ENCODE data around the gene ALK. TPM values are rescaled to one million over a fixed set of nuclear protein-coding genes. Genes with fewer than 3 reads are reported as not detected.

ALK gene
- polyA plus RNA-seq, 3 donors: not detected

DNA sequence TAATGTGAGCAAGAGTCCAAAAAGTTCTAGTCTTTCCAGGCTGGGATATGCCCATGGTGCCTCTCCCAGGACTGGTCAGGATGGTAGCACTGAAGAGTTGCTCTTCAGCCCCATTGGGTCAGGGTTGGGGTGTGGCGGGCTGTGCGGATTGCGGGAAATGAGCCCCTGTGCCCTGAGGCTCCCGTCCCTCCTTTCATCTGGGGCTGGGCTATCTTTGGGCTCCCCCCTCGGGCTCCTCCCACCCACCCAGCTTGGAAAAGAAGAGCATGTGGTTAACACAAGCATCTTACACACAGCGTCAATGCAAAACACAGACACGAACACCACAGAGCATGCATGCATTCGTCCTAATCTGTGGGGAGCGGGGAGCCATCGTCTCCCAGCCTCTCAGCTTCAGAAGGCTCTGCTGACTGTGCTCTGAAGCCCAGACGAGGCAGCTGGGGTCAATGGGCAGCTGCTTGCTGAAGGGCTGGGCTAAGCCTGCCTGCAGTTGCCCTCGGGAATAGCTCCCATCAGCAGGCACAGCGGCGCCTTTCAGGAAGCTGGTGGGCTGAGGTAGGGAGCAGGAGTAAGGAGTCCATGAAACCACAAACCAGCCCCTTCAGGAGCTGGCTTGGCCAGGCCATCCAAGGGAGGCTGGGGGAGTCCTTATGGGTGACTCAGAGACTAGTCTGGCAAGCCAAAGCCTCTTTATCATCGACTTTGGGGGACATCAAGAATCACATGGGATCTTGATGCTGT is 693.3 kb downstream of the ALK start:
- H3K27me3 Mint-ChIP-seq (ENCODE audit: low read depth in 3 of 3): peaks cover 13 to 29% (median 24%) of the 10 kb centered on the region in 3 donors
- H3K27ac ChIP-seq (ENCODE audit: low read depth in 1 of 2, low read length in 2 of 2): no peak overlapping the region
- no peaks in the 10 kb centered on the region for H3K79me2 ChIP-seq (ENCODE audit: insufficient read depth, low read length)
- H3K27me3 ChIP-seq (ENCODE audit: control insufficient read depth in 2 of 2, insufficient read depth in 2 of 2, low read length in 2 of 2): peaks cover 0 to 18% of the 10 kb centered on the region in 2 donors
- H3K9ac ChIP-seq (ENCODE audit: insufficient read depth, low read length, poor library complexity, severe bottlenecking): no peak overlapping the region
- H3K27ac Mint-ChIP-seq: no peak overlapping the region
- H3K9me3 ChIP-seq (replicated peaks in 1 of 2; ENCODE audit: control insufficient read depth in 1 of 2, insufficient read depth in 1 of 2, low read length in 2 of 2): no peaks in the 10 kb centered on the region
- H3K4me3 Mint-ChIP-seq: no peak overlapping the region
- H3K4me2 ChIP-seq (replicated peaks; ENCODE audit: extremely low read depth, low read length, poor library complexity, severe bottlenecking): no peak overlapping the region
- TF ChIP-seq, protein P1, sequence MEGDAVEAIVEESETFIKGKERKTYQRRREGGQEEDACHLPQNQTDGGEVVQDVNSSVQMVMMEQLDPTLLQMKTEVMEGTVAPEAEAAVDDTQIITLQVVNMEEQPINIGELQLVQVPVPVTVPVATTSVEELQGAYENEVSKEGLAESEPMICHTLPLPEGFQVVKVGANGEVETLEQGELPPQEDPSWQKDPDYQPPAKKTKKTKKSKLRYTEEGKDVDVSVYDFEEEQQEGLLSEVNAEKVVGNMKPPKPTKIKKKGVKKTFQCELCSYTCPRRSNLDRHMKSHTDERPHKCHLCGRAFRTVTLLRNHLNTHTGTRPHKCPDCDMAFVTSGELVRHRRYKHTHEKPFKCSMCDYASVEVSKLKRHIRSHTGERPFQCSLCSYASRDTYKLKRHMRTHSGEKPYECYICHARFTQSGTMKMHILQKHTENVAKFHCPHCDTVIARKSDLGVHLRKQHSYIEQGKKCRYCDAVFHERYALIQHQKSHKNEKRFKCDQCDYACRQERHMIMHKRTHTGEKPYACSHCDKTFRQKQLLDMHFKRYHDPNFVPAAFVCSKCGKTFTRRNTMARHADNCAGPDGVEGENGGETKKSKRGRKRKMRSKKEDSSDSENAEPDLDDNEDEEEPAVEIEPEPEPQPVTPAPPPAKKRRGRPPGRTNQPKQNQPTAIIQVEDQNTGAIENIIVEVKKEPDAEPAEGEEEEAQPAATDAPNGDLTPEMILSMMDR (IDR thresholded peaks at IDR 0.05): no peak
- intact Hi-C loops (cut with micrococcal nuclease): no loop called here
- no peaks in the 10 kb centered on the region for H3K36me3 ChIP-seq (replicated peaks in 1 of 2; ENCODE audit: control insufficient read depth in 1 of 2, insufficient read depth in 2 of 2, low read length in 2 of 2)
- H3K36me3 Mint-ChIP-seq: no peaks in the 10 kb centered on the region
- no peaks in the 10 kb centered on the region for H4K20me1 ChIP-seq (ENCODE audit: insufficient read depth, low read length)
- H3K4me3 ChIP-seq (replicated peaks in 1 of 3; ENCODE audit: low read depth in 2 of 3, low read length in 3 of 3): no peak overlapping the region
- no peak for DNase-seq
- no peaks in the 10 kb centered on the region for H3K9me3 Mint-ChIP-seq
- 76% methylated on average over 8 of the region's 15 CpGs for WGBS (ENCODE audit: insufficient coverage)
- H3K4me1 ChIP-seq (ENCODE audit: control insufficient read depth in 1 of 2, insufficient read depth in 2 of 2, low read length in 2 of 2): peaks cover 11 to 16% of the 10 kb centered on the region in 2 donors
- H2AFZ ChIP-seq (ENCODE audit: insufficient read depth, low read depth, low read length, poor library complexity, severe bottlenecking): no peak overlapping the region
- peaks cover 10% of the 10 kb centered on the region for H3K4me1 Mint-ChIP-seq

DNA sequence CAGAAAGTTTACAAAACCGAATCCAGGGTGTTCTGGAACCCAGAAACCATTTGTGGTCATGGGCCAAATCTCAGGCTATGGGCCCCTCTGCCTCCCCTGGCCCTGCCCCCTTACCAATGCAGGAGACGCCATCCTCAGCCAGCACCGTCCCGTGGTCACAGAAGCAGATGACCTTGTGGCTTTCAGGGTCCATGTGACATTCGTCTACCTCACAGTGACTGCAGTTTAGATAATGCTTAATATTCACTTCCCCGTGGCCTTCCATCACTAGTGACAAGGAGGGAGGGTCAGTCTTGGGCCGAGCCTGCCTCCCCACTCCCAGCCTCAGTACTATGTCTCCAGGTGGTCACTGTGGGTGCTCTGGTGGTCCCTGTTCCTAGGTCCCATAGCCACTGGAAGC is 694.6 kb downstream of the ALK start:
- Mint-ChIP-seq H3K27ac (no peak overlapping the region), H3K9me3 (no peaks in the 10 kb centered on the region), H3K36me3 (no peaks in the 10 kb centered on the region), H3K4me3 (no peak overlapping the region), H3K27me3 (ENCODE audit: low read depth in 3 of 3) (peaks cover 19 to 35% (median 25%) of the 10 kb centered on the region in 3 donors), H3K4me1 (peaks cover 10% of the 10 kb centered on the region)
- H3K9ac ChIP-seq (ENCODE audit: insufficient read depth, low read length, poor library complexity, severe bottlenecking): no peak overlapping the region
- H3K27ac ChIP-seq (ENCODE audit: low read depth in 1 of 2, low read length in 2 of 2): no peak overlapping the region
- H3K4me2 ChIP-seq (replicated peaks; ENCODE audit: extremely low read depth, low read length, poor library complexity, severe bottlenecking): no peak overlapping the region
- H3K36me3 ChIP-seq (replicated peaks in 1 of 2; ENCODE audit: control insufficient read depth in 1 of 2, insufficient read depth in 2 of 2, low read length in 2 of 2): no peaks in the 10 kb centered on the region
- no peak overlapping the region for H2AFZ ChIP-seq (ENCODE audit: insufficient read depth, low read depth, low read length, poor library complexity, severe bottlenecking)
- peaks cover 0 to 18% of the 10 kb centered on the region in 2 donors for H3K27me3 ChIP-seq (ENCODE audit: control insufficient read depth in 2 of 2, insufficient read depth in 2 of 2, low read length in 2 of 2)
- no peak for DNase-seq
- intact Hi-C loops (cut with micrococcal nuclease): no loop called here
- peaks cover 11 to 16% of the 10 kb centered on the region in 2 donors for H3K4me1 ChIP-seq (ENCODE audit: control insufficient read depth in 1 of 2, insufficient read depth in 2 of 2, low read length in 2 of 2)
- TF ChIP-seq, protein P1 (IDR thresholded peaks at IDR 0.05): no peak
- 57% methylated on average over 6 of the region's 7 CpGs for WGBS (ENCODE audit: insufficient coverage)
- H3K4me3 ChIP-seq (replicated peaks in 1 of 3; ENCODE audit: low read depth in 2 of 3, low read length in 3 of 3): no peak overlapping the region
- H3K79me2 ChIP-seq (ENCODE audit: insufficient read depth, low read length): no peaks in the 10 kb centered on the region
- H3K9me3 ChIP-seq (replicated peaks in 1 of 2; ENCODE audit: control insufficient read depth in 1 of 2, insufficient read depth in 1 of 2, low read length in 2 of 2): no peaks in the 10 kb centered on the region
- H4K20me1 ChIP-seq (ENCODE audit: insufficient read depth, low read length): no peaks in the 10 kb centered on the region

All from CD14-positive monocyte (primary cell).